GM12878 (cell line): Measurements from ENCODE around the gene MAML2. TPM values are rescaled to one million over a fixed set of nuclear protein-coding genes. Genes with fewer than 3 reads are reported as not detected.

ENCODE experiments used
- ATAC-seq: fragments of 200-7000 bp; cut with Tn5 transposase; 3 replicates; pipeline ENCODE4 v1.9.1; 2020; ENCODE audit warnings: mild to moderate bottlenecking, moderate library complexity
- BruUV-seq: library from RNA; stranded (reverse); fragments of 400-500 nt; replicated peaks from 2 replicates; lab custom pipeline; 2021; lab: Mats Ljungman, UMichigan
- CTCF ChIA-PET: fragments of 300-600 bp; sonication (Branson Sonifier 250); formaldehyde crosslinking; extraction: SDS; loops from one replicate; lab custom pipeline; 2021; ENCODE audit warnings: inconsistent platforms; lab: Yijun Ruan, JAX
- POLR2A ChIA-PET: fragments of 350-600 bp; formaldehyde crosslinking; extraction: SDS; loops from one replicate; lab custom pipeline; 2021; ENCODE audit warnings: inconsistent platforms; lab: Charles Lee
- RAD21 ChIA-PET: fragments of 300-600 bp; sonication (Branson Sonifier 250); formaldehyde crosslinking; loops from one replicate; lab custom pipeline; 2023; ENCODE audit warnings: antibody characterized with exemption; ENCODE audit not compliant: unreplicated experiment; lab: Charles Lee
- SMC1A ChIA-PET: fragments of 300-600 bp; sonication (Branson Sonifier 250); formaldehyde crosslinking; loops from one replicate; lab custom pipeline; 2023; ENCODE audit not compliant: unreplicated experiment, uncharacterized antibody; lab: Charles Lee
- DNase-seq: peaks from one replicate; pipeline ENCODE4 v3.0.0-alpha.2; 2011; ENCODE audit warnings: low read depth, low spot score
- FAIRE-seq: peaks from 3 replicates; lab custom pipeline; 2011; peaks lifted over from hg19 to GRCh38; lab: Jason Lieb, UNC
- H2AFZ ChIP-seq: 2 replicates; pipeline ENCODE4 v1.6.0; 2011; ENCODE audit warnings: low read depth, low read length, control low read depth; ENCODE audit not compliant: control insufficient read depth
- H3K27ac ChIP-seq: 2 replicates; pipeline ENCODE4 v1.5.1; 2011; ENCODE audit warnings: control low read depth; ENCODE audit not compliant: control insufficient read depth, insufficient read depth
- H3K27me3 ChIP-seq, 2 experiments: replicated peaks in 1 of 2; 2 replicates each; pipeline versions ENCODE4 v1.6.0 to v1.6.1; 2011; ENCODE audit warnings: low read length in 1 of 2; ENCODE audit not compliant: control insufficient read depth in 2 of 2, insufficient read depth in 2 of 2
- H3K36me3 ChIP-seq, 2 experiments: 2 replicates each; pipeline ENCODE4 v1.5.1; 2011; ENCODE audit warnings: low read length in 1 of 2; ENCODE audit not compliant: control insufficient read depth in 2 of 2, insufficient read depth in 2 of 2
- H3K4me1 ChIP-seq: 2 replicates; pipeline ENCODE4 v1.6.1; 2011; ENCODE audit warnings: mild to moderate bottlenecking, low read length, moderate library complexity, mixed read lengths; ENCODE audit not compliant: control insufficient read depth, insufficient read depth
- H3K4me2 ChIP-seq: 2 replicates; pipeline ENCODE4 v1.6.0; 2011; ENCODE audit warnings: control low read depth; ENCODE audit not compliant: control insufficient read depth, insufficient read depth
- H3K4me3 ChIP-seq: fragments of 200-600 bp; sonication (generic); 2 replicates; pipeline ENCODE4 v1.5.1; 2016
- H3K79me2 ChIP-seq: 2 replicates; pipeline ENCODE4 v1.6.0; 2011; ENCODE audit warnings: low read length; ENCODE audit not compliant: control insufficient read depth, insufficient read depth
- H3K9ac ChIP-seq: 2 replicates; pipeline ENCODE4 v1.8.0; 2011; ENCODE audit warnings: low read length, control low read depth, mixed read lengths; ENCODE audit not compliant: control insufficient read depth, insufficient read depth
- H3K9me3 ChIP-seq: replicated peaks from 3 replicates; pipeline ENCODE4 v1.5.1; 2011; ENCODE audit warnings: mild to moderate bottlenecking, low read length; ENCODE audit not compliant: control insufficient read depth, insufficient read depth
- H4K20me1 ChIP-seq: 2 replicates; pipeline ENCODE4 v1.6.0; 2011; ENCODE audit not compliant: control insufficient read depth, insufficient read depth
- ATF7 ChIP-seq: fragments of 450-650 bp; IDR thresholded peaks from 2 replicates; pipeline ENCODE4 v1.6.1; 2016; ENCODE audit warnings: low read depth, mild to moderate bottlenecking
- BHLHE40 ChIP-seq, 2 experiments: fragments of 450-650 bp in 1 of 2; IDR thresholded peaks; 2 replicates each; pipeline ENCODE4 v1.6.1; 2011 to 2017; ENCODE audit warnings: low read depth in 2 of 2, borderline replicate concordance in 1 of 2, improper control_type of control experiment in 1 of 2, low read length in 1 of 2, mild to moderate bottlenecking in 1 of 2
- CREM ChIP-seq: IDR thresholded peaks from 2 replicates; pipeline ENCODE4 v1.6.1; 2014; ENCODE audit warnings: antibody characterized with exemption, low read depth
- EP300 ChIP-seq, 2 experiments: fragments of 150-350 bp in 1 of 2; IDR thresholded peaks; 2 replicates each; pipeline ENCODE4 v1.6.1; 2011 to 2012; ENCODE audit warnings: low read depth in 2 of 2, low read length in 2 of 2, borderline replicate concordance in 1 of 2, improper control_type of control experiment in 1 of 2, inconsistent platforms in 1 of 2; ENCODE audit not compliant: control insufficient read depth in 1 of 2
- MEF2A ChIP-seq: IDR thresholded peaks from 2 replicates; pipeline ENCODE4 v1.6.1; 2011; ENCODE audit warnings: low read depth, mild to moderate bottlenecking, low read length, moderate library complexity; ENCODE audit not compliant: insufficient read depth
- MTA2 ChIP-seq: fragments of 450-650 bp; IDR thresholded peaks from 2 replicates; pipeline ENCODE4 v1.6.1; 2016; ENCODE audit warnings: low read depth, mild to moderate bottlenecking, moderate library complexity
- POU2F2 ChIP-seq: IDR thresholded peaks from 3 replicates; pipeline ENCODE4 v1.6.1; 2011; ENCODE audit warnings: low read depth, mild to moderate bottlenecking, low read length, borderline replicate concordance
- RELA ChIP-seq: fragments of 450-650 bp; IDR thresholded peaks from 2 replicates; pipeline ENCODE4 v1.8.0; 2014; ENCODE audit warnings: borderline replicate concordance; ENCODE audit not compliant: partially characterized antibody
- SIN3A ChIP-seq: IDR thresholded peaks from 2 replicates; pipeline ENCODE4 v1.6.1; 2012; ENCODE audit warnings: low read depth, low read length, improper control_type of control experiment
- STAT3 ChIP-seq: IDR thresholded peaks from 2 replicates; pipeline ENCODE4 v1.6.1; 2011; ENCODE audit warnings: low read depth, low read length, improper control_type of control experiment
- ZNF622 ChIP-seq: fragments of 450-650 bp; IDR thresholded peaks from 2 replicates; pipeline ENCODE4 v1.6.1; 2017; ENCODE audit warnings: mild to moderate bottlenecking, inconsistent platforms
- WGBS: methylation state at CpG from one replicate; pipeline ENCODE4 v1.1.6; 2016; ENCODE audit warnings: low lambda C conversion rate; ENCODE audit not compliant: insufficient replicate concordance, insufficient coverage; ENCODE audit errors: missing lambda C conversion rate; 5-methylcytosine and 5-hydroxymethylcytosine counted together
- in situ Hi-C: fragments of 300-500 bp; cut with MboI; formaldehyde crosslinking; loops from 9 replicates; pipeline ENCODE4 v1.14.3; 2018; ENCODE audit warnings: mixed read lengths
- intact Hi-C: fragments of 100-400 bp; cut with micrococcal nuclease; formaldehyde crosslinking; loops from one replicate; pipeline ENCODE4 v1.14.2; 2022; ENCODE audit not compliant: unreplicated experiment
- polyA plus RNA-seq, 11 experiments: library from polyadenylated mRNA; depleted of rRNA in 4 of 11; unstranded in 6 of 11; stranded (reverse) in 5 of 11; fragments of >200 nt; fragmentation: Nextera tagmentation in 4 of 11; fragmentation: Illumina TruSeq in 1 of 11; extraction: Ambion mirVana in 4 of 11; extraction: Trizol in 1 of 11; gene quantifications; 1 replicate in 1 of 11; 2 replicates in 10 of 11; pipeline versions ENCODE4 v1.2.1 to v1.2.3, GENCODE V29; 2011 to 2016; ENCODE audit warnings: inconsistent platforms in 2 of 11, missing spikeins in 2 of 11, low read depth in 1 of 11
- total RNA-seq, 4 experiments: library from RNA; depleted of rRNA in 3 of 4; stranded (reverse); fragments of >200 nt in 3 of 4; fragmentation: Illumina TruSeq in 1 of 4; extraction: Trizol in 1 of 4; gene quantifications; 2 replicates each; pipeline versions ENCODE4 v1.2.1 to v1.2.3, GENCODE V29; 2013 to 2021
- TF ChIP-seq, protein P1 (sequence below): fragments of 450-650 bp; formaldehyde crosslinking; IDR thresholded peaks from 2 replicates; pipeline ENCODE4 v1.5.0; 2022; ENCODE audit warnings: mild to moderate bottlenecking, missing genetic modification characterization
- TF ChIP-seq, protein P2 (sequence below), 3 experiments: IDR thresholded peaks in 2 of 3; conservative IDR thresholded peaks in 1 of 3; 2 replicates each; pipeline ENCODE4 v1.5.1; 2011; ENCODE audit warnings: low read depth in 3 of 3, low read length in 3 of 3, mild to moderate bottlenecking in 3 of 3, control low read depth in 2 of 3, moderate library complexity in 2 of 3, inconsistent platforms in 1 of 3, mixed read lengths in 1 of 3; ENCODE audit not compliant: control insufficient read depth in 2 of 3, insufficient read depth in 1 of 3; ENCODE audit errors: extremely low read depth in 1 of 3
- TF ChIP-seq, protein P3 (sequence below): IDR thresholded peaks from 2 replicates; pipeline ENCODE4 v1.6.1; 2012; ENCODE audit warnings: low read depth, low read length, improper control_type of control experiment

The MAML2 gene
- total and polyA plus RNA-seq, 10 of the 15 experiments (the other 5 are each of a cell fraction or from before 2014, with no cell fraction given): 2.5 to 15.1 (median 12.0) TPM

DNA sequence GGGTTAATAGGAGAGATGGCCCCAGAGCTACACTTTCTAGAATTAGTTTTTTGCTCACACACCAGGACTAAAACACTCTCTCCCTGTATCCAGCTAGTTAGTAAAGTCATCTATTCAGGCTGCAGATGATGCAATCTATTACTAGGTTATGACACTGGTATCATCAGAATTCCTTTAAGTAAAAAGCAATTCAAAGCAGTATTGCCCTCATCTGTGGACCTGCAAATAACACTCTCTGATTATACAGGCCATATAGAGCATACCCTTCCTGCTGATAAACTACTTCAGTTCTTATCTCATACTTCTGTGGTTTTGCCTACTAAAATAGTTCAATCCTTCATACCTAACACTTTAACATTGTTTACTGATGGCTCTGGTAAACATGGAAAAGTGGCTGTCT, 405.6 kb downstream of the MAML2 start (continued):
- TF ChIP-seq, protein P1, sequence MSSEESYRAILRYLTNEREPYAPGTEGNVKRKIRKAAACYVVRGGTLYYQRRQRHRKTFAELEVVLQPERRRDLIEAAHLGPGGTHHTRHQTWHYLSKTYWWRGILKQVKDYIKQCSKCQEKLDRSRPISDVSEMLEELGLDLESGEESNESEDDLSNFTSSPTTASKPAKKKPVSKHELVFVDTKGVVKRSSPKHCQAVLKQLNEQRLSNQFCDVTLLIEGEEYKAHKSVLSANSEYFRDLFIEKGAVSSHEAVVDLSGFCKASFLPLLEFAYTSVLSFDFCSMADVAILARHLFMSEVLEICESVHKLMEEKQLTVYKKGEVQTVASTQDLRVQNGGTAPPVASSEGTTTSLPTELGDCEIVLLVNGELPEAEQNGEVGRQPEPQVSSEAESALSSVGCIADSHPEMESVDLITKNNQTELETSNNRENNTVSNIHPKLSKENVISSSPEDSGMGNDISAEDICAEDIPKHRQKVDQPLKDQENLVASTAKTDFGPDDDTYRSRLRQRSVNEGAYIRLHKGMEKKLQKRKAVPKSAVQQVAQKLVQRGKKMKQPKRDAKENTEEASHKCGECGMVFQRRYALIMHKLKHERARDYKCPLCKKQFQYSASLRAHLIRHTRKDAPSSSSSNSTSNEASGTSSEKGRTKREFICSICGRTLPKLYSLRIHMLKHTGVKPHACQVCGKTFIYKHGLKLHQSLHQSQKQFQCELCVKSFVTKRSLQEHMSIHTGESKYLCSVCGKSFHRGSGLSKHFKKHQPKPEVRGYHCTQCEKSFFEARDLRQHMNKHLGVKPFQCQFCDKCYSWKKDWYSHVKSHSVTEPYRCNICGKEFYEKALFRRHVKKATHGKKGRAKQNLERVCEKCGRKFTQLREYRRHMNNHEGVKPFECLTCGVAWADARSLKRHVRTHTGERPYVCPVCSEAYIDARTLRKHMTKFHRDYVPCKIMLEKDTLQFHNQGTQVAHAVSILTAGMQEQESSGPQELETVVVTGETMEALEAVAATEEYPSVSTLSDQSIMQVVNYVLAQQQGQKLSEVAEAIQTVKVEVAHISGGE (CRISPR knock-in tag): no peak
- TF ChIP-seq SIN3A (no peak), BHLHE40 (IDR thresholded peaks at IDR 0.05; ENCODE audit: borderline replicate concordance in 1 of 2, low read depth in 2 of 2, low read length in 1 of 2) (no peak), RELA (no peak)
- TF ChIP-seq, all 136 proteins: peak for 0

DNA sequence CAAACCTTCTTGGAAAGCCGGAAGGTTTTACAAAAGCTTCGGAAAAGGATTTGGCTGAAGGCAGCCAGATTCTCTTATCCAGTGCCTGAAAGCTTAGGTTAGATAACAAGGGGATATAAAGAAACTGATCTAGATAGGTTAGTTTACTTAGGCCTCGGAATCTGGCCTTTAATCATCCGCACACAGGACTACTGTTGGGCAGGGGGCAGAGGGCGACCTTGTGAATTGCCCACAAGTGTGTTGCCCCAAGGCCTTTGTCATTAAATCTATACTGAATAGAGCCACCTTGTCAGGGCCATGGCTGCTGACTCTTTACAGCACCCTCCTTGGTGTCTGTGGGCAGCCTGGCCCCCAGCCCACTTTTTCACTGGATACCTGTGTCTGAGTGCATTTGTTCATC, 409.4 kb downstream of the MAML2 start:
- H3K27me3 ChIP-seq: no peaks in the 10 kb centered on the region
- TF ChIP-seq ATF7 (no peak), CREM (no peak), MTA2 (no peak), EP300 (IDR thresholded peaks at IDR 0.05; ENCODE audit: borderline replicate concordance in 1 of 2, control insufficient read depth in 1 of 2, low read depth in 2 of 2, low read length in 2 of 2) (no peak), ZNF622 (no peak), STAT3 (no peak), MEF2A (no peak), POU2F2 (no peak)
- TF ChIP-seq, protein P2, sequence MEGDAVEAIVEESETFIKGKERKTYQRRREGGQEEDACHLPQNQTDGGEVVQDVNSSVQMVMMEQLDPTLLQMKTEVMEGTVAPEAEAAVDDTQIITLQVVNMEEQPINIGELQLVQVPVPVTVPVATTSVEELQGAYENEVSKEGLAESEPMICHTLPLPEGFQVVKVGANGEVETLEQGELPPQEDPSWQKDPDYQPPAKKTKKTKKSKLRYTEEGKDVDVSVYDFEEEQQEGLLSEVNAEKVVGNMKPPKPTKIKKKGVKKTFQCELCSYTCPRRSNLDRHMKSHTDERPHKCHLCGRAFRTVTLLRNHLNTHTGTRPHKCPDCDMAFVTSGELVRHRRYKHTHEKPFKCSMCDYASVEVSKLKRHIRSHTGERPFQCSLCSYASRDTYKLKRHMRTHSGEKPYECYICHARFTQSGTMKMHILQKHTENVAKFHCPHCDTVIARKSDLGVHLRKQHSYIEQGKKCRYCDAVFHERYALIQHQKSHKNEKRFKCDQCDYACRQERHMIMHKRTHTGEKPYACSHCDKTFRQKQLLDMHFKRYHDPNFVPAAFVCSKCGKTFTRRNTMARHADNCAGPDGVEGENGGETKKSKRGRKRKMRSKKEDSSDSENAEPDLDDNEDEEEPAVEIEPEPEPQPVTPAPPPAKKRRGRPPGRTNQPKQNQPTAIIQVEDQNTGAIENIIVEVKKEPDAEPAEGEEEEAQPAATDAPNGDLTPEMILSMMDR (IDR thresholded peaks at IDR 0.05 in 2 of 3, conservative IDR thresholded peaks at IDR 0.05 in 1 of 3; ENCODE audit: control insufficient read depth in 2 of 3, extremely low read depth in 1 of 3, insufficient read depth in 1 of 3, low read depth in 3 of 3, low read length in 3 of 3): no peak
- TF ChIP-seq, protein P3, sequence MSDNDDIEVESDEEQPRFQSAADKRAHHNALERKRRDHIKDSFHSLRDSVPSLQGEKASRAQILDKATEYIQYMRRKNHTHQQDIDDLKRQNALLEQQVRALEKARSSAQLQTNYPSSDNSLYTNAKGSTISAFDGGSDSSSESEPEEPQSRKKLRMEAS: no peak
- H3K4me3 ChIP-seq: no peak overlapping the region
- H3K4me1 ChIP-seq: no peaks in the 10 kb centered on the region
- H3K4me2 ChIP-seq: no peak overlapping the region
- in situ Hi-C loops (no loop called here), intact Hi-C loops (no loop called here)
- H3K36me3 ChIP-seq: no peaks in the 10 kb centered on the region
- POLR2A ChIA-PET: no interaction called here
- DNase-seq (no peak), ATAC-seq (no peak), FAIRE-seq (no peak)
- SMC1A ChIA-PET: interaction anchor here (1.4 kb wide), 1 partner anchor 12 kb away, joined by 3 read pairs; no protein-coding TSS in a partner anchor
- no peaks in the 10 kb centered on the region for H4K20me1 ChIP-seq
- no peaks in the 10 kb centered on the region for H3K79me2 ChIP-seq
- no peak overlapping the region for H2AFZ ChIP-seq
- CTCF ChIA-PET: no interaction called here
- H3K9ac ChIP-seq: no peak overlapping the region
- BruUV-seq: no TSS peak
- RAD21 ChIA-PET: no interaction called here
- WGBS: 55% methylated on average over 5 of the region's 5 CpGs
- H3K9me3 ChIP-seq: peaks cover 2% of the 10 kb centered on the region; the same call in 2 of the 3 replicates
- no peak overlapping the region for H3K27ac ChIP-seq
